HAP-1 (cell line): ENCODE measurements around the gene MAT2B.
"Not testable (repeated sequence)": the region's sequence is repeated elsewhere in the genome, so short reads cannot be mapped to it uniquely, and the experiment has no call there.

Source experiments
- DNase-seq, 2 experiments: peaks; one replicate each; pipeline ENCODE4 v3.0.0-alpha.2; 2016 to 2020; ENCODE audit warnings: low spot score in 2 of 2
- H3K27me3 ChIP-seq: fragments of 250-450 bp; sonication (Bioruptor Pico); 2 replicates; pipeline ENCODE4 v1.5.1; 2020; ENCODE audit warnings: low read depth, mild to moderate bottlenecking, moderate library complexity
- H3K36me3 ChIP-seq: fragments of 250-450 bp; sonication (Bioruptor Pico); replicated peaks from 2 replicates; pipeline ENCODE4 v1.5.1; 2020; ENCODE audit warnings: mild to moderate bottlenecking
- H3K4me1 ChIP-seq: fragments of 250-450 bp; sonication (Bioruptor Pico); 2 replicates; pipeline ENCODE4 v1.5.1; 2020; ENCODE audit warnings: mild to moderate bottlenecking
- H3K4me3 ChIP-seq: fragments of 250-450 bp; sonication (Bioruptor Pico); 2 replicates; pipeline ENCODE4 v1.5.1; 2020; ENCODE audit warnings: mild to moderate bottlenecking, moderate library complexity
- H3K9me3 ChIP-seq: fragments of 250-450 bp; sonication (Bioruptor Pico); 2 replicates; pipeline ENCODE4 v1.5.1; 2020; ENCODE audit warnings: mild to moderate bottlenecking, moderate library complexity
- in situ Hi-C: fragments of 300-500 bp; cut with MboI; formaldehyde crosslinking; loops from 3 replicates; pipeline ENCODE4 v1.14.3; 2020; ENCODE audit warnings: low sequenced_read_pairs, inconsistent platforms, mixed read lengths

The MAT2B gene

GRCh38 chr5:163509291-163509951 is 4.0 kb downstream of the MAT2B start:
- in situ Hi-C loops = no loop called here
- peaks cover 23% of the 10 kb centered on the region for H3K4me1 ChIP-seq
- H3K4me3 ChIP-seq = no peak overlapping the region
- DNase-seq = peak in 1 of 2 experiments; percentile 44
- no peaks in the 10 kb centered on the region for H3K9me3 ChIP-seq
- H3K36me3 ChIP-seq = peaks cover 23% of the 10 kb centered on the region
- no peaks in the 10 kb centered on the region for H3K27me3 ChIP-seq

- H3K4me1 ChIP-seq = peaks cover 11% of the 10 kb centered on the region
- DNase-seq = no peak
- in situ Hi-C loops = no loop called here
- H3K27me3 ChIP-seq = no peaks in the 10 kb centered on the region
- H3K36me3 ChIP-seq = peaks cover 50% of the 10 kb centered on the region
- no peaks in the 10 kb centered on the region for H3K9me3 ChIP-seq
- no peak overlapping the region for H3K4me3 ChIP-seq
Measured at GRCh38 chr5:163512526-163512925, 7.1 kb downstream of the MAT2B start.

DNA sequence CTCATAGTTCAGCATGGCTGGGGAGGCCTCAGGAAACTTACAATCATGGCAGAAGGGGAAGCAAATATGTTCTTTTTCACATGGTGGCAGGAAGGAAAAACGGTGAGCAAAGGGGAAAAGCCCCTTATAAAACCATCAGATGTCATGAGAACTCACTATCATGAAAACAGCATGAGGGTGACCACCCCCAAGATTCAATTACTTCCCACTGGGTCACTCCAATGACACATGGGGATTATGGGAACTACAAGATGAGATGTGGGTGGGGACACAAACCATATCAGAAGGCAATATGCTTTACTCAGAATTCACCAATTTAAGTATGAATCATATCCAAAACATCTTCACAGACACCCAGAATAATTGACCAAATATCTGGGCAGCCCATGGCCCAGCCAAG is 19.7 kb downstream of the MAT2B start:
- peaks cover 4% of the 10 kb centered on the region; the same call in 1 of the 2 replicates for H3K9me3 ChIP-seq
- H3K27me3 ChIP-seq = peaks cover 10% of the 10 kb centered on the region
- peaks cover 4% of the 10 kb centered on the region; the same call in 1 of the 2 replicates for H3K36me3 ChIP-seq
- in situ Hi-C loops = no loop called here
- H3K4me3 ChIP-seq = no peak overlapping the region
- no peaks in the 10 kb centered on the region for H3K4me1 ChIP-seq
- no peak for DNase-seq

GRCh38 chr5:163529698-163530097 is 24.3 kb downstream of the MAT2B start:
- Histone ChIP-seq H3K4me3 (no peak overlapping the region), H3K27me3 (peaks cover 24% of the 10 kb centered on the region), H3K9me3 (peaks cover 4% of the 10 kb centered on the region; the same call in 1 of the 2 replicates), H3K36me3 (no peaks in the 10 kb centered on the region), H3K4me1 (peaks cover 19% of the 10 kb centered on the region)
- in situ Hi-C loops = no loop called here
- DNase-seq = no peak

- H3K36me3 ChIP-seq = no peaks in the 10 kb centered on the region
- no peak for DNase-seq
- in situ Hi-C loops = no loop called here
- H3K27me3 ChIP-seq = peaks cover 37% of the 10 kb centered on the region
- no peak overlapping the region for H3K4me3 ChIP-seq
- H3K4me1 ChIP-seq = peaks cover 19% of the 10 kb centered on the region
- peaks cover 4% of the 10 kb centered on the region; the same call in 1 of the 2 replicates for H3K9me3 ChIP-seq
Measured at GRCh38 chr5:163531272-163531671, 25.9 kb downstream of the MAT2B start.

GRCh38 chr5:163532171-163533084 is 27.0 kb downstream of the MAT2B start:
- in situ Hi-C loops = no loop called here
- H3K4me3 ChIP-seq = no peak overlapping the region
- H3K36me3 ChIP-seq = no peaks in the 10 kb centered on the region
- peaks cover 38% of the 10 kb centered on the region for H3K27me3 ChIP-seq
- peaks cover 3% of the 10 kb centered on the region; the same call in 1 of the 2 replicates for H3K9me3 ChIP-seq
- peaks cover 19% of the 10 kb centered on the region for H3K4me1 ChIP-seq
- DNase-seq = peak; percentile 63 to 80

GRCh38 chr5:163533223-163533622 is 27.8 kb downstream of the MAT2B start:
- no peak overlapping the region for H3K4me3 ChIP-seq
- in situ Hi-C loops = no loop called here
- no peak for DNase-seq
- peaks cover 46% of the 10 kb centered on the region for H3K27me3 ChIP-seq
- H3K9me3 ChIP-seq = no peaks in the 10 kb centered on the region
- H3K4me1 ChIP-seq = peaks cover 19% of the 10 kb centered on the region
- no peaks in the 10 kb centered on the region for H3K36me3 ChIP-seq

GRCh38 chr5:163534492-163535094 is 29.2 kb downstream of the MAT2B start:
- peak in 1 of 2 experiments; percentile 4 for DNase-seq

DNA sequence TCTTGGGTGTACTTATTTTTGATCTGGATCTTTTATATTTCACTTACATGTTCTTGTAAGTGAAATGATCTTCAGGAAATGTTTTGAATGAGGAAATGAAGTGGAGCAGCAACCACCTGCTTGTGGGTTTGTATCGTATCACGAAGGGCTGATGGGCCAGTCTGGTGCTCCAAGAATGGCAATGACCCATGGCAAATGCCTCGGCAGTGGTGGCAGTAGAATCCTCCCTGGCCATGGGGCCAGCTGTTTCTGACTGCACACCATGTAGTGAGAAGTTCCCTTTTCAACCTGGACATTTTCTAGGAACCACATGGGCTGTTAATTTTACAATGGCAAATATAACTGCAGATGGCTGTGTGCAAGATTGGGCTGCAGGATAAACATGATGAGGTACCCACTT is 29.9 kb downstream of the MAT2B start:
- Histone ChIP-seq H3K27me3 (peaks cover 53% of the 10 kb centered on the region), H3K36me3 (no peaks in the 10 kb centered on the region), H3K9me3 (no peaks in the 10 kb centered on the region), H3K4me3 (no peak overlapping the region), H3K4me1 (peaks cover 19% of the 10 kb centered on the region)
- in situ Hi-C loops = no loop called here
- no peak for DNase-seq

More at GRCh38 chr5:163534492-163535094, 29.2 kb downstream of the MAT2B start:
- H3K9me3 ChIP-seq = no peaks in the 10 kb centered on the region
- no peaks in the 10 kb centered on the region for H3K36me3 ChIP-seq
- in situ Hi-C loops = no loop called here
- H3K4me1 ChIP-seq = peaks cover 19% of the 10 kb centered on the region
- H3K4me3 ChIP-seq = no peak overlapping the region
- H3K27me3 ChIP-seq = peaks cover 54% of the 10 kb centered on the region

DNA sequence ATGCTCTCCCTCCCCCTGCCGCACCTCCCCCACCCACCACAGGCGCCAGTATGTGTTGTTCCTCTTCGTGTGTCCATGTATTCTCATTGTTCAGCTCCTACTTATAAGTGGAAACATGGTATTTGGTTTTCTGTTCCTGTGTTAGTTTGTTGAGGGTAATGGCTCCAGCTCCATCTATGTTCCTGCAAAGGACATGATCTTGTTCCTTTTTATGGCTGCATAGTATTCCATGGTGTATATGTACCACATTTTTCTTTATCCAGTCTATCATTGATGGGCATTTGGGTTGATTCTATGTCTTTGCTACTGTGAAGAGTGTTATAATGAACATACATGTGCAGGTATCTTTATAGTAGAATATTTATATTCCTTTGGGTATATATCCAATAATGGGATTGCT is 31.0 kb downstream of the MAT2B start:
- DNase-seq, in situ Hi-C loops, H3K4me3 ChIP-seq, H3K9me3 ChIP-seq, H3K36me3 ChIP-seq: not testable (repeated sequence)
- peaks cover 48% of the 10 kb centered on the region for H3K27me3 ChIP-seq
- peaks cover 13% of the 10 kb centered on the region for H3K4me1 ChIP-seq

DNA sequence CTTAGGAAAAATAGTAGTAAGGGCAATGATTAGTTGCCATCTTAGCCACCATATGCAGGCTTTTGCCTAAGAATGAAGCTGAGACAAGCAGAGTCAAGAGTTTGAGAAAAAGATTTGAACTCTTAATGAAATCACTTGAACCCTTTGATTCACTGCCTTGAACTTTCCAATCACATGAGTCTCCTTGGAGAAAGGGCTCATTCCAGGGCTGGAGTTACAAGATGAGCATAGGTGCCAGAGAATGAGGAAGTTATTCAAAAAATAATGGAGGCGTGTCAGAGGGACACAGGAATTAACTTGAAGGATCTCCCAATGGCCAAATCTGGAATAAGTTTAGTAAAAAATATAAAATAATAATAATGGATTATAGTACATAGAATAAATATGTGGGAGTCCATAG is 35.3 kb downstream of the MAT2B start:
- H3K27me3 ChIP-seq = peaks cover 76% of the 10 kb centered on the region
- no peaks in the 10 kb centered on the region for H3K9me3 ChIP-seq
- no peaks in the 10 kb centered on the region for H3K4me1 ChIP-seq
- no peak overlapping the region for H3K4me3 ChIP-seq
- no peaks in the 10 kb centered on the region for H3K36me3 ChIP-seq
- in situ Hi-C loops = no loop called here
- DNase-seq = no peak

GRCh38 chr5:163542771-163543170 is 37.4 kb downstream of the MAT2B start:
- H3K27me3 ChIP-seq = peaks cover 67% of the 10 kb centered on the region
- in situ Hi-C loops = no loop called here

GRCh38 chr5:163544041-163544440 is 38.6 kb downstream of the MAT2B start:
- in situ Hi-C loops = no loop called here
- H3K27me3 ChIP-seq = peaks cover 54% of the 10 kb centered on the region

More at GRCh38 chr5:163542771-163543170, 37.4 kb downstream of the MAT2B start:
- H3K4me3 ChIP-seq = no peak overlapping the region
- DNase-seq = no peak
- H3K9me3 ChIP-seq = no peaks in the 10 kb centered on the region
- H3K4me1 ChIP-seq = no peaks in the 10 kb centered on the region
- H3K36me3 ChIP-seq = no peaks in the 10 kb centered on the region

More at GRCh38 chr5:163544041-163544440, 38.6 kb downstream of the MAT2B start:
- DNase-seq = no peak
- H3K4me3 ChIP-seq = no peak overlapping the region
- H3K9me3 ChIP-seq = no peaks in the 10 kb centered on the region
- no peaks in the 10 kb centered on the region for H3K4me1 ChIP-seq
- no peaks in the 10 kb centered on the region for H3K36me3 ChIP-seq
